Measurements from ENCODE around the gene MST1. TPM values are rescaled to one million over a fixed set of nuclear protein-coding genes. Genes with fewer than 3 reads are reported as not detected.
A peak's percentile ranks its signal among the peaks of the same experiment; 100 is the strongest.

The MST1 gene
- polyA plus RNA-seq, 4 donors = 157 to 488 (median 335) TPM

- Histone ChIP-seq H3K4me3 (ENCODE audit: low read depth in 1 of 3, low read length in 3 of 3) (no peak overlapping the region), H3K27me3 (ENCODE audit: control insufficient read depth in 3 of 3, insufficient read depth in 3 of 3, low read length in 3 of 3) (no peaks in the 10 kb centered on the region), H3K4me1 (ENCODE audit: control insufficient read depth in 3 of 3, insufficient read depth in 2 of 3, low read depth in 1 of 3, low read length in 2 of 3) (peaks cover 0 to 34% (median 0%) of the 10 kb centered on the region in 3 donors), H3K27ac (ENCODE audit: low read depth in 1 of 3, low read length in 2 of 3) (no peak overlapping the region), H3K9me3 (ENCODE audit: control insufficient read depth in 2 of 2, insufficient read depth in 1 of 2, low read depth in 1 of 2, low read length in 1 of 2) (no peaks in the 10 kb centered on the region), H3K36me3 (ENCODE audit: control insufficient read depth in 3 of 3, insufficient read depth in 2 of 3, low read depth in 1 of 3, low read length in 3 of 3) (peaks cover 0 to 68% (median 2%) of the 10 kb centered on the region in 3 donors)
- DNase-seq = no peak
- WGBS, 3 donors = 72 to 85% (median 78%) methylated on average over 9 of the region's 9 CpGs
- FAIRE-seq = no peak
Observed at GRCh38 chr3:49721596-49721895, 32.3 kb upstream of the MST1 start.

DNA sequence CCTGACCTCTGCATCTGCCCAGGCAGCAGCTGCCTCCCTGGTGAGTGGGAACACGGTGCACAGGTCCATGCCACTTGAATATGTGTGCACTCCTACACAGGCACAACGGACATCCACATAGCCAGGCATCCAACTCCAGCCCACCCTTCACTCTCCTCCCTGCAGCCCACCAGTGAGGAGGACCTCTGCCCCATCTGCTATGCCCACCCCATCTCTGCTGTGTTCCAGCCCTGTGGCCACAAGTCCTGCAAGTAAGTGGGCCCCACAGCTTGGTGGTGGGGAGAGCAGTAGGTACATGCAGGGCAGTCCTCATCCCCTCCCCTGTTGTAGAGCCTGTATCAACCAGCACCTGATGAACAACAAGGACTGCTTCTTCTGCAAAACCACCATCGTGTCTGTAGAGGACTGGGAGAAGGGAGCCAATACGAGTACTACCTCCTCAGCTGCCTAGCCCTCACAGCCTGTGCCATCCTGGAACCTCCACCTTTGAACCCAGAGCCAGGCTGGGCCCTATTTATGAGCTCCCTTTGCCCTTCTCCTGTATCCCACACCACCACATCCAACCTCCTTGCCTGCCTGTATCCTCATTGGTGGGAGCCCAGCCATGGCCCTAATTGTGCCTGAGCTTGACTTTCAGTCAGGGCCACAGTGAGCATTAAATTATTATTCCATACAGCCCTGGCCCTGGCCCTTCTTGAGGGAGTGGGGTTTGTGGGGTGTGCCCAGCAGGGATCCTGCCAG is 31.8 kb upstream of the MST1 start:
- Histone ChIP-seq H3K4me3 (ENCODE audit: low read depth in 1 of 3, low read length in 3 of 3) (no peak overlapping the region), H3K36me3 (ENCODE audit: control insufficient read depth in 3 of 3, insufficient read depth in 2 of 3, low read depth in 1 of 3, low read length in 3 of 3) (peaks cover 0 to 68% (median 0%) of the 10 kb centered on the region in 3 donors), H3K27ac (ENCODE audit: low read depth in 1 of 3, low read length in 2 of 3) (no peak overlapping the region), H3K27me3 (ENCODE audit: control insufficient read depth in 3 of 3, insufficient read depth in 3 of 3, low read length in 3 of 3) (no peaks in the 10 kb centered on the region), H3K9me3 (ENCODE audit: control insufficient read depth in 2 of 2, insufficient read depth in 1 of 2, low read depth in 1 of 2, low read length in 1 of 2) (no peaks in the 10 kb centered on the region), H3K4me1 (ENCODE audit: control insufficient read depth in 3 of 3, insufficient read depth in 2 of 3, low read depth in 1 of 3, low read length in 2 of 3) (peaks cover 0 to 34% (median 0%) of the 10 kb centered on the region in 3 donors)
- DNase-seq (peak in 1 of 2 donors; percentile 43), FAIRE-seq (no peak)
- 42 to 67% (median 51%) methylated on average over 4 of the region's 4 CpGs for WGBS, 3 donors

- peak within 1 kb of the TSS in 2 of 3 donors; percentile 48 to 77 for H3K27ac ChIP-seq (ENCODE audit: low read depth in 1 of 3, low read length in 2 of 3)
- H3K4me3 ChIP-seq (ENCODE audit: low read depth in 1 of 3, low read length in 3 of 3) = peak within 1 kb of the TSS in 2 of 3 donors; percentile 42 to 47
- no peak for FAIRE-seq
- 0 to 2% (median 1%) methylated on average over 47 to 50 of the region's 50 CpGs for WGBS, 3 donors
- peaks cover 0 to 24% (median 0%) of the 10 kb centered on the region in 3 donors for H3K4me1 ChIP-seq (ENCODE audit: control insufficient read depth in 3 of 3, insufficient read depth in 2 of 3, low read depth in 1 of 3, low read length in 2 of 3)
- no peaks in the 10 kb centered on the region for H3K9me3 ChIP-seq (ENCODE audit: control insufficient read depth in 2 of 2, insufficient read depth in 1 of 2, low read depth in 1 of 2, low read length in 1 of 2)
- peak; percentile 95 to 96 for DNase-seq
- H3K36me3 ChIP-seq (ENCODE audit: control insufficient read depth in 3 of 3, insufficient read depth in 2 of 3, low read depth in 1 of 3, low read length in 3 of 3) = peaks cover 0 to 73% (median 0%) of the 10 kb centered on the region in 3 donors
- no peaks in the 10 kb centered on the region for H3K27me3 ChIP-seq (ENCODE audit: control insufficient read depth in 3 of 3, insufficient read depth in 3 of 3, low read length in 3 of 3)
Observed at GRCh38 chr3:49719214-49719884, 30.1 kb upstream of the MST1 start, which contains the start of gene AMIGO3. Gene AMIGO3 (minus strand): TSS chr3:49719684. CDS start chr3:49719465, 219 bp downstream.

DNA sequence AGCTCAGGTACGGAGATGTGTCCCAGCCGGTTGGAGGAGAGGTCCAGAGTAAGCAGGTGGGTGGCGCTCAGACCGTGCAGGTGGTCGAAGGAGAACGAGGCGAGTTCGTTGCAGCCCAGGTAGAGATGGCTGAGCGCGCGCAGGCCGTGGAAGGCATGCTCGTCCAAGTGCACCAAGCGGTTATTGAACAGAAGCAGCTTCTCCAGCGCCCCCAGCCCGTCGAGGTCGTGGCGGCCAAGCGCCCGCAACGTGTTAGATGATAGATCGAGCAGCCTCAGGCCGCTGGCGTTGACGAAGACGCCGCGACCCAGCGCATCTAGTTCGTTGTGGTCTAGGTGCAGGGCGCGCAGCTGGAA is 29.6 kb upstream of the MST1 start:
- Histone ChIP-seq H3K36me3 (ENCODE audit: control insufficient read depth in 3 of 3, insufficient read depth in 2 of 3, low read depth in 1 of 3, low read length in 3 of 3) (peaks cover 0 to 78% (median 0%) of the 10 kb centered on the region in 3 donors), H3K27ac (ENCODE audit: low read depth in 1 of 3, low read length in 2 of 3) (peak overlapping the region in 1 of 3 donors; percentile 77), H3K9me3 (ENCODE audit: control insufficient read depth in 2 of 2, insufficient read depth in 1 of 2, low read depth in 1 of 2, low read length in 1 of 2) (no peaks in the 10 kb centered on the region), H3K4me3 (ENCODE audit: low read depth in 1 of 3, low read length in 3 of 3) (peak overlapping the region in 2 of 3 donors; percentile 42 to 47), H3K4me1 (ENCODE audit: control insufficient read depth in 3 of 3, insufficient read depth in 2 of 3, low read depth in 1 of 3, low read length in 2 of 3) (peaks cover 0 to 23% (median 0%) of the 10 kb centered on the region in 3 donors), H3K27me3 (ENCODE audit: control insufficient read depth in 3 of 3, insufficient read depth in 3 of 3, low read length in 3 of 3) (no peaks in the 10 kb centered on the region)
- no peak for DNase-seq
- no peak for FAIRE-seq
- 5 to 10% (median 7%) methylated on average over 33 of the region's 33 CpGs for whole genome bisulfite sequencing, 3 donors

DNA sequence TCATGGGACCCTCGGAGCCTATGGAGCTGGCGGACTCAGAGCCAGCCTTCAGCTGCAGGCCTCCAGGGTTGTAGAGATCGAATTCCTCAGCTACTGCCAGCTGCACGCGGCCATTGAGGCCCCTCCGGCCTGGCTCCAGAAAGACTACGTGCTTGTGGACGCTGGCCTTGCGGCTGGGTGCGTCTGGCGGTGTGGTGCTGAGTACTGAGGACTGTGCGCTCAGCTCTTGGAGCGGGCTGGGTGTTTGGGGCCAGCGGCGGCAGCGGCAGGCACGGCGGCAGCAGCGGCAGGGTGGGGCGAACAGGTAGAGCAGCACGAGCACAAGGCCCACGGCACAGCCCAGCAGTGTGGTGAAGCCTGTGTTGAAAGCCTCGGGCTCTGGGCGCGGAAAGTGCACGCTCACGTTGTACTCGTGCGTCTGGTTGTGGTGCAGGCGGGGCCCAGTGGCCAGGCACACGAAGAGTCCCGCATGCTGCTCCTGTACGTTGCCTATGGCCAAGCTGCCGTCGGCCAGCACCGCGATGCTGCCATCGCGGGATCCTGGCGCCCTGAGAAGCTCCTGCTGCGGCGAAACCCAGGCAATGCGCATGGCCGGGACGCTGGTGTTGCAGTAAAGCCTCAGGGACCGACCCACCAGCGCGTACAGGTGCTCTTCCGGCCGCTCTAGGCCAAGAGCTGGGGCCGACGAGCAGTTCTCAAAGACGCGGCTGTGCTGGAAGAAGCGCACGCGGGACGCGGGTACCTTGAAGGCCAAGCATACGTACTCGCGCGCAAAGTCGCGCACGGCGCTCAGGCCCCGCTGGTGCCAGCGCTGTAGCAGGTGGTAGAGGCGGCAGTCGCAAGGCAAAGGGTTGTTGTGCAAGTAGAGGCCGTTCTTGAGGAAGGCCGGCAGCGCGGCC is 28.9 kb upstream of the MST1 start:
- H3K36me3 ChIP-seq (ENCODE audit: control insufficient read depth in 3 of 3, insufficient read depth in 2 of 3, low read depth in 1 of 3, low read length in 3 of 3) = peaks cover 0 to 84% (median 0%) of the 10 kb centered on the region in 3 donors
- FAIRE-seq = no peak
- H3K4me3 ChIP-seq (ENCODE audit: low read depth in 1 of 3, low read length in 3 of 3) = peak overlapping the region in 1 of 3 donors; percentile 47

DNA sequence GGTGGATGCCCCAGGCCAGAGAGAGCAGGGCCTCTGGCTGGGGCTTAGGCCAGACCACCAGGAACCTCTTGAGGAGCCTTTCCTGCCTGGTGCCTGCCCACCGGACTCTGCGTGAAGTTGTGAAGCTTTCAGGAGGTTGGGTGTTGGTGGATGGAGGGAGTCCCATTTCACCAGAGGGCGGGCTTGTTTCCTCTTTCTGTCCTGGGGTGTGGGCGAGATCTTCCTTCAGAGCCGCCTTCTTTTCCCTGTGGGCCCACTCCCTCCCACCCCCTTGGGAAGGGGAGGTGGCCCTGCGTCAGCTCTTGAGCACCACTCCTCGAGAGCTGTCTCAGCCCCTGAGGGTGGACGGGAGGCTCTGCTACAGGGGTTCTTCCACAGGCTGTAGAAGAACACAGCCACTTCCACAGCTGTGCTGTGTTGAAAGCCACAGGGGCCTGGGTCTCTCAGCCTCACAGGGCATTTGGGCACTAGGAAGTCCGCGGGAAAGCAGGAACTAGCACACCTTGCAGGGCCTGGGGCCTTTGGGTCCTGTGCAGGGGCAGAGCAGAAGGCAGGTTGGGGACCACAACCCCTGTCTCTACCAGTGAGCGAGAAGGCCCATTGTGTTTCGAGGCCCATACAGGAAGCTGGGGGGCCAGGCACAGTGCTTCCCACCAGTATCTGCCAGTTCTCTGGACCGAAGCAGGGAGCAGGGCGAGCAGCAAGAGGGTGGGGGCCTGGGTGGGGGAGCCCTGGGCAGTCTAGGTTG is 28.1 kb upstream of the MST1 start:
- 89 to 94% (median 93%) methylated on average over 11 to 14 of the region's 14 CpGs for WGBS, 3 donors
- peaks cover 0 to 18% (median 0%) of the 10 kb centered on the region in 3 donors for H3K4me1 ChIP-seq (ENCODE audit: control insufficient read depth in 3 of 3, insufficient read depth in 2 of 3, low read depth in 1 of 3, low read length in 2 of 3)
- no peak for FAIRE-seq
- DNase-seq = no peak
- no peak overlapping the region for H3K27ac ChIP-seq (ENCODE audit: low read depth in 1 of 3, low read length in 2 of 3)
- peaks cover 0 to 84% (median 0%) of the 10 kb centered on the region in 3 donors for H3K36me3 ChIP-seq (ENCODE audit: control insufficient read depth in 3 of 3, insufficient read depth in 2 of 3, low read depth in 1 of 3, low read length in 3 of 3)
- H3K27me3 ChIP-seq (ENCODE audit: control insufficient read depth in 3 of 3, insufficient read depth in 3 of 3, low read length in 3 of 3) = no peaks in the 10 kb centered on the region
- no peaks in the 10 kb centered on the region for H3K9me3 ChIP-seq (ENCODE audit: control insufficient read depth in 2 of 2, insufficient read depth in 1 of 2, low read depth in 1 of 2, low read length in 1 of 2)
- H3K4me3 ChIP-seq (ENCODE audit: low read depth in 1 of 3, low read length in 3 of 3) = no peak overlapping the region

More for the DNA sequence above, 28.9 kb upstream of the MST1 start:
- DNase-seq = no peak
- Histone ChIP-seq H3K27ac (ENCODE audit: low read depth in 1 of 3, low read length in 2 of 3) (no peak overlapping the region), H3K9me3 (ENCODE audit: control insufficient read depth in 2 of 2, insufficient read depth in 1 of 2, low read depth in 1 of 2, low read length in 1 of 2) (no peaks in the 10 kb centered on the region), H3K4me1 (ENCODE audit: control insufficient read depth in 3 of 3, insufficient read depth in 2 of 3, low read depth in 1 of 3, low read length in 2 of 3) (peaks cover 0 to 23% (median 0%) of the 10 kb centered on the region in 3 donors), H3K27me3 (ENCODE audit: control insufficient read depth in 3 of 3, insufficient read depth in 3 of 3, low read length in 3 of 3) (no peaks in the 10 kb centered on the region)
- 63 to 80% (median 68%) methylated on average over 73 to 75 of the region's 75 CpGs for WGBS, 3 donors

DNA sequence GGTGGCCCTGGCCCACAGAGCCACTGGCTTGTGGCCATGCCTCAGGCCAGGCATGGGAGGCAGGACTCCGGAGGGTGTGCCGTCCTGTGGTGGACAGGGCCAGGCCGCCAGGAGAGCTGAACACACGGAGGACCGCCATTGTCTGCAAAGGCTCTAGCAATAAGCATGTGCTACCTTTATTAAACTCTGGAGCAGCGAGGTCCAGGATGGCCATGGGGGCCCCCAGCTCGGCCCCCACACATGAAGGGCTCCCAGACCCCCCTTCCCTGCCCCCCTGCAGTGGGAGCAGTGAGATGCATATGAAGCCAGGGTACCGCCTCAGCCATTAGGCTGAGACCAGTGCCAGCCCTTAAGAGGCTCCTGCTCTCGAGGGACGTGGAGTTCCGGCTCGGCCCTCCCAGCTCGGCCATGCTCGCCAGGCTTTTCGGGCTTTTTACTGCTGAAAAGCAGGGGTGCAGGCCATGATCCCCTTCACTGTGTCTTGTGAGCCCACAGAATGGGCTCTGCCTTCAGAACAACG is 27.5 kb upstream of the MST1 start:
- FAIRE-seq (no peak), DNase-seq (no peak)
- Histone ChIP-seq H3K27ac (ENCODE audit: low read depth in 1 of 3, low read length in 2 of 3) (no peak overlapping the region), H3K9me3 (ENCODE audit: control insufficient read depth in 2 of 2, insufficient read depth in 1 of 2, low read depth in 1 of 2, low read length in 1 of 2) (no peaks in the 10 kb centered on the region), H3K27me3 (ENCODE audit: control insufficient read depth in 3 of 3, insufficient read depth in 3 of 3, low read length in 3 of 3) (no peaks in the 10 kb centered on the region), H3K36me3 (ENCODE audit: control insufficient read depth in 3 of 3, insufficient read depth in 2 of 3, low read depth in 1 of 3, low read length in 3 of 3) (peaks cover 0 to 84% (median 0%) of the 10 kb centered on the region in 3 donors), H3K4me3 (ENCODE audit: low read depth in 1 of 3, low read length in 3 of 3) (no peak overlapping the region), H3K4me1 (ENCODE audit: control insufficient read depth in 3 of 3, insufficient read depth in 2 of 3, low read depth in 1 of 3, low read length in 2 of 3) (peaks cover 0 to 18% (median 0%) of the 10 kb centered on the region in 3 donors)
- 89 to 96% (median 95%) methylated on average over 15 to 16 of the region's 16 CpGs for WGBS, 3 donors

All from small intestine (tissue), 7 donors.